Measurements from ENCODE around the gene CCNI.

DNA sequence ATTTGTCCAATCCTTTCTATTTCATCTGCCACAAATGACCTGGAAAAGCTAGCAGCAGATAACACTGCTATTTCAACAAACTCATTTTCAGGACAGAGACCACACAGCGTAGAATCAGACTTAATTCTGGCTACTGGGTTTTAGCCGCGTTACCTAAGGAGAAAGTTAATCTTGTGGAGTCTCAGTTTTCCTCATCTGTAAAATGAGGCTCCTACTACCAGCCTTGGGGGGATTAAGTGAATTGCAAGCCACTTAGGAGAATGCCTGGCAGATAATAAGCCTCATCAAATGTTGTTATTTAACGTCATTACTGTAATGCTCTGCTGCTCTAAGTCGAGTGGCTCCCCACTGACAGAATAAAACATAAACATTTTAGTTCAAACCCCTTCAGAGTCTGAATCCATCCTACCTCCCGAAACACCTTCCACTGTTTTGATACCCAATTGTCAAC, 1.4 kb downstream of the CCNI start:
- no peak for TF ChIP-seq CTCF (IDR thresholded peaks at IDR 0.05)
- no peak for TF ChIP-seq POLR2A (IDR thresholded peaks at IDR 0.05)
